Measurements from ENCODE around the gene MPPED2.

GRCh38 chr11:30452842-30453241 is 133.3 kb downstream of the MPPED2 start:
- TF ChIP-seq CTCF (IDR thresholded peaks at IDR 0.05) (no peak), EP300 (IDR thresholded peaks at IDR 0.05) (no peak), POLR2A (IDR thresholded peaks at IDR 0.05) (no peak)

Measured in tibial nerve (tissue), 4 donors.